Loucy (cell line): Measurements from ENCODE around the gene NCAPH2.

Experiments used
- EZH2phosphoT487 ChIP-seq: fragments of 200-600 bp; IDR thresholded peaks from 2 replicates; pipeline ENCODE4 v1.6.1; 2018; ENCODE audit warnings: antibody characterized with exemption, mild to moderate bottlenecking, moderate library complexity, borderline replicate concordance
- TF ChIP-seq, protein P1 (sequence below): fragments of 200-600 bp; sonication (generic); conservative IDR thresholded peaks from 2 replicates; pipeline ENCODE4 v1.5.1; 2014; ENCODE audit warnings: mild to moderate bottlenecking, antibody characterized with exemption, low read length

GRCh38 chr22:50517495-50518260 lies 9.7 kb downstream of the NCAPH2 start:
- TF ChIP-seq, protein P1, sequence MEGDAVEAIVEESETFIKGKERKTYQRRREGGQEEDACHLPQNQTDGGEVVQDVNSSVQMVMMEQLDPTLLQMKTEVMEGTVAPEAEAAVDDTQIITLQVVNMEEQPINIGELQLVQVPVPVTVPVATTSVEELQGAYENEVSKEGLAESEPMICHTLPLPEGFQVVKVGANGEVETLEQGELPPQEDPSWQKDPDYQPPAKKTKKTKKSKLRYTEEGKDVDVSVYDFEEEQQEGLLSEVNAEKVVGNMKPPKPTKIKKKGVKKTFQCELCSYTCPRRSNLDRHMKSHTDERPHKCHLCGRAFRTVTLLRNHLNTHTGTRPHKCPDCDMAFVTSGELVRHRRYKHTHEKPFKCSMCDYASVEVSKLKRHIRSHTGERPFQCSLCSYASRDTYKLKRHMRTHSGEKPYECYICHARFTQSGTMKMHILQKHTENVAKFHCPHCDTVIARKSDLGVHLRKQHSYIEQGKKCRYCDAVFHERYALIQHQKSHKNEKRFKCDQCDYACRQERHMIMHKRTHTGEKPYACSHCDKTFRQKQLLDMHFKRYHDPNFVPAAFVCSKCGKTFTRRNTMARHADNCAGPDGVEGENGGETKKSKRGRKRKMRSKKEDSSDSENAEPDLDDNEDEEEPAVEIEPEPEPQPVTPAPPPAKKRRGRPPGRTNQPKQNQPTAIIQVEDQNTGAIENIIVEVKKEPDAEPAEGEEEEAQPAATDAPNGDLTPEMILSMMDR = no peak
- TF ChIP-seq EZH2phosphoT487 = no peak
